ENCODE results near the gene GALNT18.
"Not testable (repeated sequence)": the region's sequence is repeated elsewhere in the genome, so short reads cannot be mapped to it uniquely, and the experiment has no call there.

DNA sequence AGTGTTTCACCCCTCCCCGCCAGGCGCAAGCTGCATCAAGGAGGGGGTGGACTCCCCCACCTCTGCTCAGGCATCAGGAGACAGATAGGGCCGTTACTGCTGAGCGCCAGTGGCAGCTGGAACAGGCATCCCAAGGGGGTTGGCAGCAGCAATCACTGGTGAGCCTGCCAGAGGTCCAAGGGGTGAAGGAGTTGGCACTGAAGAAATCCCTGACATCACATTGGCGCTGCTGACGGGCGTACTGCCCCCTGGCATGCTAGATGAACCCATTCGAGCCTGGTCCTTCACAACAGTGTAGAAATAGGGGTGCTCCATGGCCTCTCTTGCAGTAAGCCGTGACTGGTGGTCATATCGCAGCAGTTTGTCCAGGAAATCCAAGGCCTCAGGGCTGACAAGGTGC lies 270.0 kb downstream of the GALNT18 start:
- TF ChIP-seq POLR2A (IDR thresholded peaks at IDR 0.05): not testable (repeated sequence)
- TF ChIP-seq, protein P1, sequence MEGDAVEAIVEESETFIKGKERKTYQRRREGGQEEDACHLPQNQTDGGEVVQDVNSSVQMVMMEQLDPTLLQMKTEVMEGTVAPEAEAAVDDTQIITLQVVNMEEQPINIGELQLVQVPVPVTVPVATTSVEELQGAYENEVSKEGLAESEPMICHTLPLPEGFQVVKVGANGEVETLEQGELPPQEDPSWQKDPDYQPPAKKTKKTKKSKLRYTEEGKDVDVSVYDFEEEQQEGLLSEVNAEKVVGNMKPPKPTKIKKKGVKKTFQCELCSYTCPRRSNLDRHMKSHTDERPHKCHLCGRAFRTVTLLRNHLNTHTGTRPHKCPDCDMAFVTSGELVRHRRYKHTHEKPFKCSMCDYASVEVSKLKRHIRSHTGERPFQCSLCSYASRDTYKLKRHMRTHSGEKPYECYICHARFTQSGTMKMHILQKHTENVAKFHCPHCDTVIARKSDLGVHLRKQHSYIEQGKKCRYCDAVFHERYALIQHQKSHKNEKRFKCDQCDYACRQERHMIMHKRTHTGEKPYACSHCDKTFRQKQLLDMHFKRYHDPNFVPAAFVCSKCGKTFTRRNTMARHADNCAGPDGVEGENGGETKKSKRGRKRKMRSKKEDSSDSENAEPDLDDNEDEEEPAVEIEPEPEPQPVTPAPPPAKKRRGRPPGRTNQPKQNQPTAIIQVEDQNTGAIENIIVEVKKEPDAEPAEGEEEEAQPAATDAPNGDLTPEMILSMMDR (IDR thresholded peaks at IDR 0.05): not testable (repeated sequence)
